Measurements from ENCODE around the gene AKT3.

DNA sequence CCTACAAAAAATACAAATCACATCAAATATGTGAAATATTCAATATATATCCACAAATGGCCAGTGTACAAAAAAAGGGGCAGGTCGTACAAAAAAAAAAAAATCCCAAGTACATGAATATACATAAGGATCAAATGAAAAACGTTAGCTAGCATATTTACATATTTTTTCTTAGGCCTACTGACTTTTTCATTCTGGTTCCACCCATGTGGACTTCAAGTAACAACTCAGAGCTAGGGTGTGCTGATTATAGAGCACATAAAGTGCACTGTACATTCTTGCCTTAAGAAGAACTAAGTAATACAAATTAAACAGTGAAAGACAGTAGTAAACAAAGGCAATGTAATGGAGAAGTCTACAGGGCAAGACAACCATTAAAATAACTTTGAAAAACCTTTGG is 297.0 kb downstream of the AKT3 start:
- TF ChIP-seq, protein P1, sequence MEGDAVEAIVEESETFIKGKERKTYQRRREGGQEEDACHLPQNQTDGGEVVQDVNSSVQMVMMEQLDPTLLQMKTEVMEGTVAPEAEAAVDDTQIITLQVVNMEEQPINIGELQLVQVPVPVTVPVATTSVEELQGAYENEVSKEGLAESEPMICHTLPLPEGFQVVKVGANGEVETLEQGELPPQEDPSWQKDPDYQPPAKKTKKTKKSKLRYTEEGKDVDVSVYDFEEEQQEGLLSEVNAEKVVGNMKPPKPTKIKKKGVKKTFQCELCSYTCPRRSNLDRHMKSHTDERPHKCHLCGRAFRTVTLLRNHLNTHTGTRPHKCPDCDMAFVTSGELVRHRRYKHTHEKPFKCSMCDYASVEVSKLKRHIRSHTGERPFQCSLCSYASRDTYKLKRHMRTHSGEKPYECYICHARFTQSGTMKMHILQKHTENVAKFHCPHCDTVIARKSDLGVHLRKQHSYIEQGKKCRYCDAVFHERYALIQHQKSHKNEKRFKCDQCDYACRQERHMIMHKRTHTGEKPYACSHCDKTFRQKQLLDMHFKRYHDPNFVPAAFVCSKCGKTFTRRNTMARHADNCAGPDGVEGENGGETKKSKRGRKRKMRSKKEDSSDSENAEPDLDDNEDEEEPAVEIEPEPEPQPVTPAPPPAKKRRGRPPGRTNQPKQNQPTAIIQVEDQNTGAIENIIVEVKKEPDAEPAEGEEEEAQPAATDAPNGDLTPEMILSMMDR (conservative IDR thresholded peaks at IDR 0.05 in 1 of 2, IDR thresholded peaks at IDR 0.05 in 1 of 2; ENCODE audit: low read depth in 1 of 2, low read length in 2 of 2), result no peak
- TF ChIP-seq EZH2 (IDR thresholded peaks at IDR 0.05; ENCODE audit: low read length, missing control alignments), result no peak

All from fibroblast of lung (primary cell).